Cardiac fibroblast (primary cell): ENCODE results near the gene HECTD2.
"Not testable (repeated sequence)": the region's sequence is repeated elsewhere in the genome, so short reads cannot be mapped to it uniquely, and the experiment has no call there.

Source experiments
- DNase-seq, 2 donors: peaks; one replicate each; pipeline versions ENCODE4 v3.0.0 to v3.0.0-alpha.2; 2010; ENCODE audit warnings: low read depth in 2 of 2
- H3K4me3 ChIP-seq, 2 donors: replicated peaks in 1 of 2; 1 replicate in 1 of 2; 2 replicates in 1 of 2; pipeline ENCODE4 v1.5.1; 2011; ENCODE audit warnings: low read depth in 2 of 2, low read length in 2 of 2, mild to moderate bottlenecking in 2 of 2, moderate library complexity in 1 of 2
- CTCF ChIP-seq: IDR thresholded peaks from one replicate; pipeline ENCODE4 v1.5.1; 2011; ENCODE audit warnings: low read depth, mild to moderate bottlenecking, low read length, inconsistent platforms

Gene HECTD2

GRCh38 chr10:91520661-91521060 lies 110.5 kb downstream of the HECTD2 start:
- TF ChIP-seq CTCF = no peak
- peak; percentile 22 to 42 for DNase-seq
- H3K4me3 ChIP-seq = no peak overlapping the region

DNA sequence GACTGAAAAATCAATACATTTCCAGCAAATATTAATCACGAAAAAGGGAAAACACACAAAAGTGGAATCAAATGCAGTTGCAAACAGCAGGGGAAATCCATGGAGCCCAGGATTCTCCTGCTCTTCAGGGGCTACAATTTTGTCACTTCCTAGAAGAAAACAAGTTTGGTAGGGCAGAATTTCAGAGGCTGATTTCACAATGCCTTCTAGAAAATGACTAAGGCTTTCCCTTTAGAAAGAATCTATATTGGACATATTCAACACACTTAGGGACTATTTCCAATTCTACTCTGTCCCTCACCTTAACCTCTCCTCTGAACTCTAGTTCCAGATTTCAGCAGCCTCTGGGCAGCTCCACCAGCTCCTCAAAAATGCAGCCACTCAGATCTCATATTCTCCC lies 111.3 kb downstream of the HECTD2 start:
- DNase-seq = peak; percentile 34 to 52
- no peak overlapping the region for H3K4me3 ChIP-seq
- no peak for TF ChIP-seq CTCF

DNA sequence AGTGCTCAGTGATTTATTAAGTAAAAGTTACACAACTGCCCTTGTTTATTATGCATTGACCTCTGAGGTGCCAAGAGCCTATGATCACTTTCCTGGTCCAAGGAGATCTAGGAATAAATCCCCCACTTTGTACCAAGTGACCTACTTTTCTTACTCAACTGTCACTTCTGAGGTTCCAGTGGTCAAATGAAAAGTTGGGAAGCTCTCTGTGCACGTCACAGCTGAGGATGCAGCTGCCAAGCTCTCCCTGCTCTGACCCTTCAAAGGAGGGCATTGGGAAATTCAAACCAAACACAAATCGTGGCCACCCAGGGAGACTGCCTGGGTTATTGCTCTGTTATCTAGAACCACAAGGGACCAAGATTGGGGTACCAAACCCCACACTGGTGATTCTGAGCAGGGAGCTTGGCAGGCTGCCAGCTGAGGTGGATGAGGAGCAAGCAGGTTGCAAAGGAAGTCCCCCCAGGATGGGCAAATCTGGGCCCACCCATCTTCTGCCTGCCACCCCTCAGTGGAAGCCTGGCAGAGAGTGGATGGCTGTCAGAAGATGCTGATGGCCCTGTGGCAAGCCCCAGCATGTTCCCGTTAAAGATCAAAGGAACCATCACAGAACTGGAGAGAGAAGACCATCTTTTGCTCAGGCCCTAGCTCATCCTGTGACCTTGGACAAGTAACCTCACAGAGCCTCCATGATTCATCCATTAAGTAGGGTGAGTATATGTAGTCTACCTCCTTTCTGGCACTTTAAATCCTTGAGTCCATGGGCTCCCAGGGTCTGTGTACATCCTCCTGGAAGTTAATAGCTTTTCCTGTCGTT lies 116.0 kb downstream of the HECTD2 start:
- TF ChIP-seq CTCF = no peak
- no peak overlapping the region for H3K4me3 ChIP-seq
- no peak for DNase-seq

DNA sequence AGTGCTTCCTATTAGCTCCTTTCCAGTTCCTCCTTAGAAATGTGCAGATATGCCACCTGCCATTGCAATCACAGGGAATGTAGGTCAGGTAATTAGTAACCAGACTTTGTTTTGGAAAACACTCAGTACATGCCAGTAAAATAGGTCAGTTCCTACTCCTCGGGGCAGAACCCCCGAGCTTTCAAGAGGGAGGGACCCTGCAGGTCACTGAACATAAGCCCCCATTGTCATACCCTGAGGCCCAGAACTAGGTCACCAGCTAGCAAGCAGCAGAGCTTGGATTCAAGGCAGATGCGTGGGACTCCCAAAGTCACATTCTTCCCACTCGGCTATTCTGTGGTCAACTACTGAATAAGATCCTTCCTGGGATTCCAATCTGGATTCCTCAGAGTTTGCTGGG lies 117.9 kb downstream of the HECTD2 start:
- DNase-seq = no peak
- TF ChIP-seq CTCF = no peak
- H3K4me3 ChIP-seq = no peak overlapping the region

DNA sequence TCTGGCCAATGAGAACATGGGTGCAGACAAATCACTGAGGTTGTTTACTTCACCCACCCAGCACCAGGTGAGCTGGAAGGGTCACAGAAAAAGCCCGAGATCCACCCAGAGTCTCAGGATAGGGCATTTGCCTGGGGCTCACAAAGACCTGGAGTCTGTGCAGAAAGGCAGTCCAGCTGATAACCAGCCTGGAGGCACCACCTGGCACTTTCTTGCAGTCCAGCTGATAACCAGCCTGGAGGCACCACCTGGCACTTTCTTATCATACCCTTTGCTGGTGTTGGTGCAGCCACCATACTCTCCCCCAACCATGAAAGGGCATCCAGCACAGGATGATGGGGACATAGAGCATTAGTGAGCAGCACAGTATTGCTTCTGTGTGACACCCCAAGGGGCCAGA lies 118.6 kb downstream of the HECTD2 start:
- no peak overlapping the region for H3K4me3 ChIP-seq
- no peak for TF ChIP-seq CTCF

DNA sequence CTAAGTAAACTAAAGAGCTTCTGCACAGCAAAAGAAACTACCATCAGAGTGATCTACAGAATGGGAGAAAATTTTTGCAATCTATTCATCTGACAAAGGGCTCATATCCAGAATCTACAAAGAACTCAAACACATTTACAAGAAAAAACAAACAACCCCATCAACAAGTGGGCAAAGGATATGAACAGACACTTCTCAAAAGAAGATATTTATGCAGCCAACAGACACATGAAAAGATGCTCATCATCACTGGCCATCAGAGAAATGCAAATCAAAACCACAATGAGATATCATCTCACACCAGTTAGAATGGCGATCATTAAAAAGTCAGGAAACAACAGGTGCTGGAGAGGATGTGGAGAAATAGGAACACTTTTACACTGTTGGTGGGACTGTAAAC lies 124.6 kb downstream of the HECTD2 start:
- not testable (repeated sequence) for DNase-seq, H3K4me3 ChIP-seq

More for the DNA sequence above, 118.6 kb downstream of the HECTD2 start:
- no peak for DNase-seq

DNA sequence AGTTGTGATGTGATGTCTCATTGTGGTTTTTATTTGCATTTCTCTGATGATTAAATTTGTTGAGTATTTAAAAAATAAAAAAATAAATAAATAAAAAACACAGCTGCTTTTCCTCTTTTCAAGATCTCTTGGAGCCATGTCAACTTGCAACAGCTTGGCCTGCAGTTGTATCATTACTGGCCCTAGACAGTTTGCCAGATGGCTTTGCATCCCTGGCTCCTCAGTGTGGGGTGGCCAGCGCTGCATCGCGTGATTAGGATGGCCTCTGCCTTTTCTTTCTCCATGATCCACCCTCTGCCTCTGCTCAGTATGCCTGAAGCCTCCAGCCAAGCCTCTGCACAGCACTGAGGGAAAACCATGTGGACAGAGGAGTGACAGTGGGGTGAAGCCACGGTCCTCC lies 126.0 kb downstream of the HECTD2 start:
- no peak overlapping the region for H3K4me3 ChIP-seq
- peak; percentile 55 to 73 for DNase-seq
- TF ChIP-seq CTCF = no peak
